Fibroblast of gingiva (primary cell): ENCODE data around the gene HEMGN.

Experiments
- DNase-seq: peaks from one replicate; pipeline ENCODE4 v3.0.0-alpha.2; 2011; ENCODE audit warnings: low read depth

HEMGN gene

GRCh38 chr9:97895211-97895610 lies 42.8 kb downstream of the HEMGN start:
- no peak for DNase-seq

- no peak for DNase-seq
Observed at GRCh38 chr9:97892421-97892820, 45.6 kb downstream of the HEMGN start.

GRCh38 chr9:97891736-97892135 lies 46.2 kb downstream of the HEMGN start:
- no peak for DNase-seq

GRCh38 chr9:97889941-97890887 lies 47.8 kb downstream of the HEMGN start:
- DNase-seq = no peak

GRCh38 chr9:97880336-97880735 lies 57.6 kb downstream of the HEMGN start:
- no peak for DNase-seq
